ENCODE measurements around the gene LRP5.

DNA sequence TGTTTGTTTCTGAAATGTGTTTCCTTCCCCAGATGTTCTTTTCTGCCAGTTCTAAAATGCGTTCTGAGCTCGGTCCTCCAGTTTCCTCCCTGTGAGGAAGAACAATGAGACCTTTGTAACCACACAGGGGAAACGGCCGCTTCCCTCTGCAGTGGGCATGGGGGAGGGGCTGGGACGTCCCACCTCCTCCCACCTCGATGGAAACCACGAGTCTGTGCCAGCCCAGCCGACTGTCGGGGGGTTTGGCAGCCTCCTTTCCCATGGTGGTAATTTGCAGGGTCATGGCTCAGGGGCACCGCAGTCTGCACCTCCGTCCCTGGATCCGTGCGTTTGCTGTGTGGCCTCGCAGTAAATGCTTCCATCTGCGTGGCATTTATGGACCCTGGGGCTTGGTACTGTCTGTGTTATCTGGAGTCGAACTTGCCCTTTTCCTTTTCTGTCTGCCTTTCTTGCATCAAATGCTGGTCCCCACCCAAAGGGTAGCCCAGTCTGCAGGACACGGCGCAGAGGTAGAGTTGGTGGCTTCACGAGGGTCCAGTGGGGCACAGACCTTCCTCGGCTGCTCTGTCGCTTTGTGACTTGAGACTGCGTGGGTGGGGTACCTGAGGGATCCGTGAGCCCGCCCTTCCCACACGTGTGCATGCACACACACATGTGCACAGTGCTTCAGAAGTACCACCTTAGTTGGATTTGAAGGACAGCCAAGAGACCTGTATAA is 16.1 kb downstream of the LRP5 start:
- no peak for TF ChIP-seq POLR2A (IDR thresholded peaks at IDR 0.05)
- TF ChIP-seq, protein P1, sequence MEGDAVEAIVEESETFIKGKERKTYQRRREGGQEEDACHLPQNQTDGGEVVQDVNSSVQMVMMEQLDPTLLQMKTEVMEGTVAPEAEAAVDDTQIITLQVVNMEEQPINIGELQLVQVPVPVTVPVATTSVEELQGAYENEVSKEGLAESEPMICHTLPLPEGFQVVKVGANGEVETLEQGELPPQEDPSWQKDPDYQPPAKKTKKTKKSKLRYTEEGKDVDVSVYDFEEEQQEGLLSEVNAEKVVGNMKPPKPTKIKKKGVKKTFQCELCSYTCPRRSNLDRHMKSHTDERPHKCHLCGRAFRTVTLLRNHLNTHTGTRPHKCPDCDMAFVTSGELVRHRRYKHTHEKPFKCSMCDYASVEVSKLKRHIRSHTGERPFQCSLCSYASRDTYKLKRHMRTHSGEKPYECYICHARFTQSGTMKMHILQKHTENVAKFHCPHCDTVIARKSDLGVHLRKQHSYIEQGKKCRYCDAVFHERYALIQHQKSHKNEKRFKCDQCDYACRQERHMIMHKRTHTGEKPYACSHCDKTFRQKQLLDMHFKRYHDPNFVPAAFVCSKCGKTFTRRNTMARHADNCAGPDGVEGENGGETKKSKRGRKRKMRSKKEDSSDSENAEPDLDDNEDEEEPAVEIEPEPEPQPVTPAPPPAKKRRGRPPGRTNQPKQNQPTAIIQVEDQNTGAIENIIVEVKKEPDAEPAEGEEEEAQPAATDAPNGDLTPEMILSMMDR (IDR thresholded peaks at IDR 0.05) = no peak

Measured in testis (tissue), 2 donors.